ENCODE results near the gene ICAM3.

ICAM3 gene

DNA sequence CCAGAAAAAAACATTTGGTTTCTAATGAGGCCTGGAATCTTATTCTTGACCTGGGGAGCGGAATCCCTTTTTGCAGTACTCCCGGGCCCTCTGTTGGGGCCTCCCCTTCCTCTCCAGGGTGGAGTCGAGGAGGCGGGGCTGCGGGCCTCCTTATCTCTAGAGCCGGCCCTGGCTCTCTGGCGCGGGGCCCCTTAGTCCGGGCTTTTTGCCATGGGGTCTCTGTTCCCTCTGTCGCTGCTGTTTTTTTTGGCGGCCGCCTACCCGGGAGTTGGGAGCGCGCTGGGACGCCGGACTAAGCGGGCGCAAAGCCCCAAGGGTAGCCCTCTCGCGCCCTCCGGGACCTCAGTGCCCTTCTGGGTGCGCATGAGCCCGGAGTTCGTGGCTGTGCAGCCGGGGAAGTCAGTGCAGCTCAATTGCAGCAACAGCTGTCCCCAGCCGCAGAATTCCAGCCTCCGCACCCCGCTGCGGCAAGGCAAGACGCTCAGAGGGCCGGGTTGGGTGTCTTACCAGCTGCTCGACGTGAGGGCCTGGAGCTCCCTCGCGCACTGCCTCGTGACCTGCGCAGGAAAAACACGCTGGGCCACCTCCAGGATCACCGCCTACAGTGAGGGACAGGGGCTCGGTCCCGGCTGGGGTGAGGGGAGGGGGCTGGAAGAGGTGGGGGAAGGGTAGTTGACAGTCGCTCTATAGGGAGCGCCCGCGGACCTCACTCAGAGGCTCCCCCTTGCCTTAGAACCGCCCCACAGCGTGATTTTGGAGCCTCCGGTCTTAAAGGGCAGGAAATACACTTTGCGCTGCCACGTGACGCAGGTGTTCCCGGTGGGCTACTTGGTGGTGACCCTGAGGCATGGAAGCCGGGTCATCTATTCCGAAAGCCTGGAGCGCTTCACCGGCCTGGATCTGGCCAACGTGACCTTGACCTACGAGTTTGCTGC lies 52.4 kb downstream of the ICAM3 start, which contains the start of gene ICAM4:
Gene ICAM4, plus strand, starts transcription at position 153 of the 935 bp plus-strand sequence. Its CDS starts 58 bp downstream, at position 211.
- Histone ChIP-seq H2AFZ (ENCODE audit: low read depth, low read length) (peak within 1 kb of the TSS; percentile 71), H3K9me3 (ENCODE audit: insufficient read depth, low read length, severe bottlenecking) (no peaks in the 10 kb centered on the region), H3K4me1 (ENCODE audit: insufficient read depth, low read length) (peaks cover 23% of the 10 kb centered on the region), H3K4me2 (ENCODE audit: insufficient read depth, low read length) (peak within 1 kb of the TSS; percentile 70), H3K36me3 (ENCODE audit: insufficient read depth, low read length) (peaks cover 17% of the 10 kb centered on the region), H3K27me3 (ENCODE audit: insufficient read depth, low read length, poor library complexity) (no peaks in the 10 kb centered on the region), H3K79me2 (ENCODE audit: insufficient read depth, low read length) (no peaks in the 10 kb centered on the region), H3K4me3 (ENCODE audit: low read depth in 1 of 2, low read length in 2 of 2) (peak within 1 kb of the TSS; percentile 8 to 52; a peak in 3 of 4 replicates), H3K27ac (ENCODE audit: low read length) (peak within 1 kb of the TSS; percentile 68), H4K20me1 (ENCODE audit: insufficient read depth, low read length) (no peaks in the 10 kb centered on the region), H3K9ac (ENCODE audit: low read depth, low read length) (peak within 1 kb of the TSS; percentile 51)
- ATAC-seq (ENCODE audit: insufficient read depth, low read depth) = peak; percentile 91
- DNase-seq = peak; percentile 67
- TF ChIP-seq, protein P1, sequence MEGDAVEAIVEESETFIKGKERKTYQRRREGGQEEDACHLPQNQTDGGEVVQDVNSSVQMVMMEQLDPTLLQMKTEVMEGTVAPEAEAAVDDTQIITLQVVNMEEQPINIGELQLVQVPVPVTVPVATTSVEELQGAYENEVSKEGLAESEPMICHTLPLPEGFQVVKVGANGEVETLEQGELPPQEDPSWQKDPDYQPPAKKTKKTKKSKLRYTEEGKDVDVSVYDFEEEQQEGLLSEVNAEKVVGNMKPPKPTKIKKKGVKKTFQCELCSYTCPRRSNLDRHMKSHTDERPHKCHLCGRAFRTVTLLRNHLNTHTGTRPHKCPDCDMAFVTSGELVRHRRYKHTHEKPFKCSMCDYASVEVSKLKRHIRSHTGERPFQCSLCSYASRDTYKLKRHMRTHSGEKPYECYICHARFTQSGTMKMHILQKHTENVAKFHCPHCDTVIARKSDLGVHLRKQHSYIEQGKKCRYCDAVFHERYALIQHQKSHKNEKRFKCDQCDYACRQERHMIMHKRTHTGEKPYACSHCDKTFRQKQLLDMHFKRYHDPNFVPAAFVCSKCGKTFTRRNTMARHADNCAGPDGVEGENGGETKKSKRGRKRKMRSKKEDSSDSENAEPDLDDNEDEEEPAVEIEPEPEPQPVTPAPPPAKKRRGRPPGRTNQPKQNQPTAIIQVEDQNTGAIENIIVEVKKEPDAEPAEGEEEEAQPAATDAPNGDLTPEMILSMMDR (IDR thresholded peaks at IDR 0.05; ENCODE audit: borderline replicate concordance, extremely low read depth, low read length, poor library complexity, severe bottlenecking) = no peak
- TF ChIP-seq EZH2 (IDR thresholded peaks at IDR 0.05; ENCODE audit: borderline replicate concordance, low read depth, low read length, severe bottlenecking) = no peak

DNA sequence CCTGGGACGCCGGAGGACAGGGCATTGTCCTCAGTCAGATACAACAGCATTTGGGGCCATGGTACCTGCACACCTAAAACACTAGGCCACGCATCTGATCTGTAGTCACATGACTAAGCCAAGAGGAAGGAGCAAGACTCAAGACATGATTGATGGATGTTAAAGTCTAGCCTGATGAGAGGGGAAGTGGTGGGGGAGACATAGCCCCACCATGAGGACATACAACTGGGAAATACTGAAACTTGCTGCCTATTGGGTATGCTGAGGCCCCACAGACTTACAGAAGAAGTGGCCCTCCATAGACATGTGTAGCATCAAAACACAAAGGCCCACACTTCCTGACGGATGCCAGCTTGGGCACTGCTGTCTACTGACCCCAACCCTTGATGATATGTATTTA lies 54.0 kb downstream of the ICAM3 start:
- H3K36me3 ChIP-seq (ENCODE audit: insufficient read depth, low read length) = peaks cover 17% of the 10 kb centered on the region
- peaks cover 23% of the 10 kb centered on the region for H3K4me1 ChIP-seq (ENCODE audit: insufficient read depth, low read length)
- H3K4me3 ChIP-seq (ENCODE audit: low read depth in 1 of 2, low read length in 2 of 2) = no peak overlapping the region
- H3K27me3 ChIP-seq (ENCODE audit: insufficient read depth, low read length, poor library complexity) = no peaks in the 10 kb centered on the region
- no peaks in the 10 kb centered on the region for H3K9me3 ChIP-seq (ENCODE audit: insufficient read depth, low read length, severe bottlenecking)
- TF ChIP-seq EZH2 (IDR thresholded peaks at IDR 0.05; ENCODE audit: borderline replicate concordance, low read depth, low read length, severe bottlenecking) = no peak
- ATAC-seq (ENCODE audit: insufficient read depth, low read depth) = no peak
- no peaks in the 10 kb centered on the region for H3K79me2 ChIP-seq (ENCODE audit: insufficient read depth, low read length)
- no peak overlapping the region for H2AFZ ChIP-seq (ENCODE audit: low read depth, low read length)
- H3K27ac ChIP-seq (ENCODE audit: low read length) = no peak overlapping the region
- no peak for DNase-seq
- H3K4me2 ChIP-seq (ENCODE audit: insufficient read depth, low read length) = no peak overlapping the region
- H3K9ac ChIP-seq (ENCODE audit: low read depth, low read length) = no peak overlapping the region
- no peaks in the 10 kb centered on the region for H4K20me1 ChIP-seq (ENCODE audit: insufficient read depth, low read length)

DNA sequence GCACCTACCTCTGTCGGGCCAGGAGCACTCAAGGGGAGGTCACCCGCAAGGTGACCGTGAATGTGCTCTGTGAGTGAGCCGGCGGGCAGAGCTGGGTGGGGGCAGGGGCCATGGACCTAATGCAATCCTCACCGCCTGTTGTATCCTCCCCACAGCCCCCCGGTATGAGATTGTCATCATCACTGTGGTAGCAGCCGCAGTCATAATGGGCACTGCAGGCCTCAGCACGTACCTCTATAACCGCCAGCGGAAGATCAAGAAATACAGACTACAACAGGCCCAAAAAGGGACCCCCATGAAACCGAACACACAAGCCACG lies 54.5 kb downstream of the ICAM3 start:
- no peak overlapping the region for H3K27ac ChIP-seq (ENCODE audit: low read length)
- peaks cover 23% of the 10 kb centered on the region for H3K4me1 ChIP-seq (ENCODE audit: insufficient read depth, low read length)
- peaks cover 17% of the 10 kb centered on the region for H3K36me3 ChIP-seq (ENCODE audit: insufficient read depth, low read length)
- no peaks in the 10 kb centered on the region for H3K79me2 ChIP-seq (ENCODE audit: insufficient read depth, low read length)
- no peaks in the 10 kb centered on the region for H3K27me3 ChIP-seq (ENCODE audit: insufficient read depth, low read length, poor library complexity)
- H2AFZ ChIP-seq (ENCODE audit: low read depth, low read length) = no peak overlapping the region
- H3K9ac ChIP-seq (ENCODE audit: low read depth, low read length) = no peak overlapping the region
- ATAC-seq (ENCODE audit: insufficient read depth, low read depth) = no peak
- H3K4me3 ChIP-seq (ENCODE audit: low read depth in 1 of 2, low read length in 2 of 2) = no peak overlapping the region
- no peaks in the 10 kb centered on the region for H3K9me3 ChIP-seq (ENCODE audit: insufficient read depth, low read length, severe bottlenecking)
- no peaks in the 10 kb centered on the region for H4K20me1 ChIP-seq (ENCODE audit: insufficient read depth, low read length)
- DNase-seq = no peak
- TF ChIP-seq EZH2 (IDR thresholded peaks at IDR 0.05; ENCODE audit: borderline replicate concordance, low read depth, low read length, severe bottlenecking) = no peak
- TF ChIP-seq, protein P1 (IDR thresholded peaks at IDR 0.05; ENCODE audit: borderline replicate concordance, extremely low read depth, low read length, poor library complexity, severe bottlenecking) = no peak
- no peak overlapping the region for H3K4me2 ChIP-seq (ENCODE audit: insufficient read depth, low read length)

Data from DND-41 (cell line).